ENCODE measurements around the gene FABP1.

Gene FABP1

GRCh38 chr2:88161446-88162244 is 33.8 kb upstream of the FABP1 start:
- no peaks in the 10 kb centered on the region for H3K27me3 ChIP-seq (ENCODE audit: control insufficient read depth in 5 of 5, insufficient read depth in 4 of 5, low read length in 5 of 5)
- H3K4me1 ChIP-seq (ENCODE audit: control insufficient read depth in 5 of 5, insufficient read depth in 5 of 5, low read length in 5 of 5): peaks cover 0 to 2% (median 0%) of the 10 kb centered on the region in 5 donors
- H3K9ac ChIP-seq (ENCODE audit: low read length in 5 of 5): no peak overlapping the region
- no peak overlapping the region for H3K4me3 ChIP-seq (ENCODE audit: low read depth in 1 of 5, low read length in 5 of 5)
- no peaks in the 10 kb centered on the region for H3K36me3 ChIP-seq (ENCODE audit: control insufficient read depth in 5 of 5, insufficient read depth in 5 of 5, low read length in 5 of 5)
- H3K9me3 ChIP-seq (ENCODE audit: control insufficient read depth in 5 of 5, low read length in 5 of 5): no peaks in the 10 kb centered on the region
- no peak overlapping the region for H3K27ac ChIP-seq (ENCODE audit: low read depth, low read length)

DNA sequence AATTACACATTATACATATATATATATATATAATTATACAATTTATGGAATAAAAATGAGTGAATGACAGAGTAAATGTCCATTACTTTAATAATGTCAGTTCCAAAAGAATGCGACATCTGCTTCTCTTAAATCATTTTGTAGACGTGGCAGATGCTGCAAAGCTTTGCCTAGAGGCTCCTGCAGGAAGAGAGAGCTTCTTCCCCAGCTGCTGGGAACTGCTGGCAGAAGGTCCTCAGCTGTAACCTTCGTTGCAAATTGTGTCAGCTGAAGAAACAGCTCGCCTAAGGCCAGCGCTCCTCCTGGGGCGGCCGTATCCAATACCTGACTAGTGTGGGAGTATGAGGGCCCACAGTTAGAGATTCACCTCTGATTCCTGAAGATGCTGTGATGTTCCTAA is 32.7 kb upstream of the FABP1 start:
- Histone ChIP-seq H3K9ac (ENCODE audit: low read length in 5 of 5) (no peak overlapping the region), H3K4me3 (ENCODE audit: low read depth in 1 of 5, low read length in 5 of 5) (no peak overlapping the region), H3K27ac (ENCODE audit: low read depth, low read length) (no peak overlapping the region), H3K27me3 (ENCODE audit: control insufficient read depth in 5 of 5, insufficient read depth in 4 of 5, low read length in 5 of 5) (no peaks in the 10 kb centered on the region), H3K36me3 (ENCODE audit: control insufficient read depth in 5 of 5, insufficient read depth in 5 of 5, low read length in 5 of 5) (no peaks in the 10 kb centered on the region), H3K9me3 (ENCODE audit: control insufficient read depth in 5 of 5, low read length in 5 of 5) (no peaks in the 10 kb centered on the region), H3K4me1 (ENCODE audit: control insufficient read depth in 5 of 5, insufficient read depth in 5 of 5, low read length in 5 of 5) (peaks cover 0 to 2% (median 0%) of the 10 kb centered on the region in 5 donors)

GRCh38 chr2:88159955-88160415 is 32.1 kb upstream of the FABP1 start:
- H3K4me1 ChIP-seq (ENCODE audit: control insufficient read depth in 5 of 5, insufficient read depth in 5 of 5, low read length in 5 of 5): peaks cover 0 to 2% (median 0%) of the 10 kb centered on the region in 5 donors
- H3K9ac ChIP-seq (ENCODE audit: low read length in 5 of 5): no peak overlapping the region
- H3K36me3 ChIP-seq (ENCODE audit: control insufficient read depth in 5 of 5, insufficient read depth in 5 of 5, low read length in 5 of 5): no peaks in the 10 kb centered on the region
- no peaks in the 10 kb centered on the region for H3K9me3 ChIP-seq (ENCODE audit: control insufficient read depth in 5 of 5, low read length in 5 of 5)
- no peak overlapping the region for H3K4me3 ChIP-seq (ENCODE audit: low read depth in 1 of 5, low read length in 5 of 5)
- H3K27ac ChIP-seq (ENCODE audit: low read depth, low read length): no peak overlapping the region
- H3K27me3 ChIP-seq (ENCODE audit: control insufficient read depth in 5 of 5, insufficient read depth in 4 of 5, low read length in 5 of 5): no peaks in the 10 kb centered on the region

GRCh38 chr2:88159481-88159880 is 31.6 kb upstream of the FABP1 start:
- Histone ChIP-seq H3K27me3 (ENCODE audit: control insufficient read depth in 5 of 5, insufficient read depth in 4 of 5, low read length in 5 of 5) (no peaks in the 10 kb centered on the region), H3K4me3 (ENCODE audit: low read depth in 1 of 5, low read length in 5 of 5) (no peak overlapping the region), H3K9ac (ENCODE audit: low read length in 5 of 5) (no peak overlapping the region), H3K9me3 (ENCODE audit: control insufficient read depth in 5 of 5, low read length in 5 of 5) (no peaks in the 10 kb centered on the region), H3K36me3 (ENCODE audit: control insufficient read depth in 5 of 5, insufficient read depth in 5 of 5, low read length in 5 of 5) (no peaks in the 10 kb centered on the region), H3K4me1 (ENCODE audit: control insufficient read depth in 5 of 5, insufficient read depth in 5 of 5, low read length in 5 of 5) (peaks cover 0 to 2% (median 0%) of the 10 kb centered on the region in 5 donors), H3K27ac (ENCODE audit: low read depth, low read length) (no peak overlapping the region)

DNA sequence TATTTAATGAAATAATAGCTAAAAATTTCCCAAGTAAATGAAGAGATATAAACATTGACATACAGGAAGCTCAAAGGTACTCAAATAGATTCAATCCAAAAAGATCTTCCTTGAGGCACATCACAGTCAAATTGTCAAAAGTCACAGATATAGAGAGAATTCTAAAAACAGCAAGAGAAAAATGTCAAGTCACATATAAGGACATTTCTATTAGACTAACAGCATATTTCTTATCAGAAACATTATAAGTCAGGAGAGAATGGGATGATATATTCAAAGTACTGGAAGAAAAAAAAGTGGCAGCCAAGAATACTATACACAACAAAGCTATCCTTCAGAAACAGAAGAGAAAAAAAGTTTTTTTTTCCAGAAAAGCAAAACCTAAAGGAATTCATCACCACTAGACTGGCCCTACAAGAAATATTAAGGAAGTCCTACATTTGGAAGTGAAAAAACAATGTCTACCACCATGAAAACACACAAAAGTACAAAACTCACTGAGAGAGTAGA is 21.1 kb upstream of the FABP1 start:
- Histone ChIP-seq H3K27me3 (ENCODE audit: control insufficient read depth in 5 of 5, insufficient read depth in 4 of 5, low read length in 5 of 5) (no peaks in the 10 kb centered on the region), H3K4me1 (ENCODE audit: control insufficient read depth in 5 of 5, insufficient read depth in 5 of 5, low read length in 5 of 5) (no peaks in the 10 kb centered on the region), H3K27ac (ENCODE audit: low read depth, low read length) (no peak overlapping the region), H3K4me3 (ENCODE audit: low read depth in 1 of 5, low read length in 5 of 5) (no peak overlapping the region), H3K36me3 (ENCODE audit: control insufficient read depth in 5 of 5, insufficient read depth in 5 of 5, low read length in 5 of 5) (no peaks in the 10 kb centered on the region), H3K9me3 (ENCODE audit: control insufficient read depth in 5 of 5, low read length in 5 of 5) (peaks cover 11 to 20% (median 18%) of the 10 kb centered on the region in 5 donors), H3K9ac (ENCODE audit: low read length in 5 of 5) (no peak overlapping the region)

DNA sequence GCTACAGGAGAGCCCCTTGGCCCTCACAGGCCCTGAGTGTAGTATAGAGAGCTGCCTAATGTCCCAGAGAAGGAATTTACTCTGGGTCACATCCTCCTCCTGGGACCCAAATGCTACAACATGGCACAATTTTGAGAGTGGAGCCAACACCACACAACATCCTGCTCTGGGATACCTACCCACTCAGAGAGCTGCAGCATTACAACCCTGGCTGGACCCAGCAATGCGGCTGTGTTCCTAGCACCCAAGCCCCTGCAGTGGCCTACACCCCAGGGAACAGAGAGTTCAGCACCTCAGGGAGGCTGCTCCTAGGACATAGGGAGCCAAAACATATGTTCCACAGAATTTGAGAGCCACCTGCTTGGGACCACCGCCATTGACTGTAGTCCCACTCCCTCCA is 19.3 kb upstream of the FABP1 start:
- H3K27ac ChIP-seq (ENCODE audit: low read depth, low read length): no peak overlapping the region
- H3K27me3 ChIP-seq (ENCODE audit: control insufficient read depth in 5 of 5, insufficient read depth in 4 of 5, low read length in 5 of 5): no peaks in the 10 kb centered on the region
- no peak overlapping the region for H3K9ac ChIP-seq (ENCODE audit: low read length in 5 of 5)
- no peaks in the 10 kb centered on the region for H3K4me1 ChIP-seq (ENCODE audit: control insufficient read depth in 5 of 5, insufficient read depth in 5 of 5, low read length in 5 of 5)
- H3K4me3 ChIP-seq (ENCODE audit: low read depth in 1 of 5, low read length in 5 of 5): no peak overlapping the region
- H3K9me3 ChIP-seq (ENCODE audit: control insufficient read depth in 5 of 5, low read length in 5 of 5): peaks cover 3 to 20% (median 15%) of the 10 kb centered on the region in 5 donors
- no peaks in the 10 kb centered on the region for H3K36me3 ChIP-seq (ENCODE audit: control insufficient read depth in 5 of 5, insufficient read depth in 5 of 5, low read length in 5 of 5)

DNA sequence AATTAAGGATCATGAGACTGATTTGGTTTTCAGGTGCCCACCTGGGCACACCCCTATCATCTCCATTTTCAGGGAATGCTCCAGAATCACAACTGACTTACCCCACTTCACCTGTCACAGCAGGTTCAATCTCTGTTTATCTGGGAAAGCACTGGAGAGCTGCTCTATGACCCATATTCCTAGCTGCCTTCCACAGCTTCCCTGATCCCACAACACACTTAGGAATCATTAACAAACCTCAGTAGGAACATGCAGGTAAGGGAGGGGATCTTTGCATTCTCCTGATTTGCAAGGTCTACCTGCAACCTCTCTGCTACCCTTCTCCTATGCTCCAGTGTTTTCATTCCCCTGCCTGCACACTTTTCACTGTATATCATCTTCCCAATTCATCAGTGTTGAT is 18.7 kb upstream of the FABP1 start:
- H3K4me3 ChIP-seq (ENCODE audit: low read depth in 1 of 5, low read length in 5 of 5): no peak overlapping the region
- H3K36me3 ChIP-seq (ENCODE audit: control insufficient read depth in 5 of 5, insufficient read depth in 5 of 5, low read length in 5 of 5): no peaks in the 10 kb centered on the region
- peaks cover 3 to 23% (median 18%) of the 10 kb centered on the region in 5 donors for H3K9me3 ChIP-seq (ENCODE audit: control insufficient read depth in 5 of 5, low read length in 5 of 5)
- H3K27ac ChIP-seq (ENCODE audit: low read depth, low read length): no peak overlapping the region
- no peaks in the 10 kb centered on the region for H3K4me1 ChIP-seq (ENCODE audit: control insufficient read depth in 5 of 5, insufficient read depth in 5 of 5, low read length in 5 of 5)
- H3K9ac ChIP-seq (ENCODE audit: low read length in 5 of 5): no peak overlapping the region
- H3K27me3 ChIP-seq (ENCODE audit: control insufficient read depth in 5 of 5, insufficient read depth in 4 of 5, low read length in 5 of 5): no peaks in the 10 kb centered on the region

DNA sequence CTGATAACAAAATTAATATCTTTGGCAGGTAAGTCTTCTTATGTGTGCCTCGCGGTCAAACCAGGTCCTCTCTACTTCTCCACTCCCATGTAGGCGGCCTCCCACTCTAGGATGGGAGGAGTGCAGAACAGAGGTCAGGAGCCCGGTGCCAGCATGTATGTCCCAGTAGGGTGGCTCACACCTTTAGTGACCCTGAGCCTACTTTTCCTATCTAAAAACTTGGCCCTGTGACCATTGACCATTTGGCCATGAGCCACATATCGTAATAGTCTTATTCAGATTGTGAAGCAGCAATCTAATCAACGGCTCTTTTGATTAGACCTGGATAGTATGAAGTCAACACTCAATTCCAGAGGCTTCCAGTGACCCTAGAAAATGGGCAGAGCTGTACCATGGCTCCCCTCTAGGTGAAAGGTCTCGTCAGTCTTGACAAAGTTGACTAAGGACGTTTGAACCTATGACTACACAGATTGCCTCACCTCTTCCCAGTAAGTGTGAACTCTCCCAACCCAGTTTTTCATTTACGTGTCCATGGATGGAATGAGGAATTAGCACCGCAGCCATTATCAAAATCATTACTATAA is 17.1 kb upstream of the FABP1 start:
- H3K36me3 ChIP-seq (ENCODE audit: control insufficient read depth in 5 of 5, insufficient read depth in 5 of 5, low read length in 5 of 5): no peaks in the 10 kb centered on the region
- H3K4me1 ChIP-seq (ENCODE audit: control insufficient read depth in 5 of 5, insufficient read depth in 5 of 5, low read length in 5 of 5): no peaks in the 10 kb centered on the region
- no peak overlapping the region for H3K4me3 ChIP-seq (ENCODE audit: low read depth in 1 of 5, low read length in 5 of 5)
- no peak overlapping the region for H3K27ac ChIP-seq (ENCODE audit: low read depth, low read length)
- H3K9ac ChIP-seq (ENCODE audit: low read length in 5 of 5): no peak overlapping the region
- peaks cover 3 to 23% (median 18%) of the 10 kb centered on the region in 5 donors for H3K9me3 ChIP-seq (ENCODE audit: control insufficient read depth in 5 of 5, low read length in 5 of 5)
- no peaks in the 10 kb centered on the region for H3K27me3 ChIP-seq (ENCODE audit: control insufficient read depth in 5 of 5, insufficient read depth in 4 of 5, low read length in 5 of 5)

DNA sequence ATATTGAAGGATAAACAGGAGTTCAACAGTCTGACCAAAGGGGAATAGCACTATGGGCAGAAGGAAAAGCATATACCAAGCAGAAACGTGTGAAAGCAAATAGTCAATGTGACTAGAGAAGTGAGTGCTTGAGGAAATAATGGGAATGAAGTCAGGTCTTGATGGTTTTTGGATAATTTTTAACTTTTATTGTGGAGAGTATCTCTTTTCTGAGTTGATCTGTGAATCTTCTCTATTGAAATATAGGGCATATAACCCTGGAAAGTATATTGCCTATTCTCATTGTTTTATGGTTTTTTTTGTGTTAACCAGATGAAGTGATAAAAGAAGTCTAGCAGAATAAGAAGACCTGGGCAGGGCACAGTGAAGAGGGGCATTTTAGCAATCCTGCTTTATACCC is 16.4 kb upstream of the FABP1 start:
- Histone ChIP-seq H3K36me3 (ENCODE audit: control insufficient read depth in 5 of 5, insufficient read depth in 5 of 5, low read length in 5 of 5) (no peaks in the 10 kb centered on the region), H3K4me1 (ENCODE audit: control insufficient read depth in 5 of 5, insufficient read depth in 5 of 5, low read length in 5 of 5) (no peaks in the 10 kb centered on the region), H3K4me3 (ENCODE audit: low read depth in 1 of 5, low read length in 5 of 5) (no peak overlapping the region), H3K9ac (ENCODE audit: low read length in 5 of 5) (no peak overlapping the region), H3K9me3 (ENCODE audit: control insufficient read depth in 5 of 5, low read length in 5 of 5) (peaks cover 3 to 22% (median 17%) of the 10 kb centered on the region in 5 donors), H3K27ac (ENCODE audit: low read depth, low read length) (no peak overlapping the region), H3K27me3 (ENCODE audit: control insufficient read depth in 5 of 5, insufficient read depth in 4 of 5, low read length in 5 of 5) (no peaks in the 10 kb centered on the region)

GRCh38 chr2:88141952-88142351 is 14.1 kb upstream of the FABP1 start:
- Histone ChIP-seq H3K4me3 (ENCODE audit: low read depth in 1 of 5, low read length in 5 of 5) (no peak overlapping the region), H3K27me3 (ENCODE audit: control insufficient read depth in 5 of 5, insufficient read depth in 4 of 5, low read length in 5 of 5) (peaks cover 0 to under 1% (median 0%) of the 10 kb centered on the region in 5 donors), H3K9me3 (ENCODE audit: control insufficient read depth in 5 of 5, low read length in 5 of 5) (peaks cover 0 to 10% (median 6%) of the 10 kb centered on the region in 5 donors), H3K27ac (ENCODE audit: low read depth, low read length) (no peak overlapping the region), H3K36me3 (ENCODE audit: control insufficient read depth in 5 of 5, insufficient read depth in 5 of 5, low read length in 5 of 5) (no peaks in the 10 kb centered on the region), H3K9ac (ENCODE audit: low read length in 5 of 5) (no peak overlapping the region), H3K4me1 (ENCODE audit: control insufficient read depth in 5 of 5, insufficient read depth in 5 of 5, low read length in 5 of 5) (no peaks in the 10 kb centered on the region)

Data from subcutaneous abdominal adipose tissue (tissue), 5 donors.